MCF 10A (cell line): ENCODE results near the gene ZNF605. TPM values are rescaled to one million over a fixed set of nuclear protein-coding genes. Genes with fewer than 3 reads are reported as not detected.
"Not testable (repeated sequence)": the region's sequence is repeated elsewhere in the genome, so short reads cannot be mapped to it uniquely, and the experiment has no call there.

ENCODE experiments used
- BruUV-seq: library from RNA; stranded (reverse); fragments of 400-500 nt; replicated peaks from 2 replicates; lab custom pipeline; 2021; lab: Mats Ljungman, UMichigan
- CTCF ChIA-PET: fragments of 300-600 bp; sonication (Branson Sonifier 250); formaldehyde crosslinking; extraction: SDS; loops from one replicate; lab custom pipeline; 2021; ENCODE audit warnings: antibody characterized with exemption, inconsistent platforms; lab: Yijun Ruan, JAX
- POLR2A ChIA-PET: fragments of 300-600, 350-650 bp; sonication (Branson Sonifier 250); formaldehyde crosslinking; extraction: SDS; loops from one replicate; lab custom pipeline; 2020; ENCODE audit warnings: antibody characterized with exemption, inconsistent platforms; lab: Yijun Ruan, JAX
- DNase-seq: peaks from one replicate; pipeline ENCODE4 v3.0.0-alpha.2; 2018; ENCODE audit not compliant: unreplicated experiment
- H3K27ac Mint-ChIP-seq: one replicate; pipeline ENCODE4 v1.8.0; 2022; ENCODE audit warnings: mild to moderate bottlenecking, low read depth, mixed read lengths; ENCODE audit not compliant: unreplicated experiment
- H3K27me3 Mint-ChIP-seq: one replicate; pipeline ENCODE4 v1.8.0; 2022; ENCODE audit warnings: mixed read lengths; ENCODE audit not compliant: insufficient read depth, unreplicated experiment
- H3K36me3 Mint-ChIP-seq: one replicate; pipeline ENCODE4 v1.8.0; 2022; ENCODE audit warnings: mild to moderate bottlenecking, moderate library complexity, mixed read lengths; ENCODE audit not compliant: insufficient read depth, unreplicated experiment
- H3K4me1 Mint-ChIP-seq: one replicate; pipeline ENCODE4 v1.8.0; 2022; ENCODE audit warnings: mixed read lengths; ENCODE audit not compliant: insufficient read depth, unreplicated experiment
- H3K4me3 Mint-ChIP-seq: one replicate; pipeline ENCODE4 v1.8.0; 2022; ENCODE audit warnings: mild to moderate bottlenecking, moderate library complexity, mixed read lengths; ENCODE audit not compliant: unreplicated experiment
- H3K9me3 Mint-ChIP-seq: one replicate; pipeline ENCODE4 v1.8.0; 2022; ENCODE audit warnings: mixed read lengths; ENCODE audit not compliant: unreplicated experiment
- intact Hi-C: fragments of 100-400 bp; cut with micrococcal nuclease; formaldehyde crosslinking; loops from 2 replicates; pipeline ENCODE4 v1.14.1; 2022
- total RNA-seq: library from RNA; stranded (reverse); gene quantifications from 2 replicates; pipeline ENCODE4 v1.2.3, GENCODE V29; 2022
- TF ChIP-seq, protein P1 (sequence below): fragments of 200-600 bp; IDR thresholded peaks from one replicate; pipeline ENCODE4 v1.8.0; 2022; ENCODE audit warnings: antibody characterized with exemption, mild to moderate bottlenecking; ENCODE audit not compliant: unreplicated experiment

ZNF605 gene
- total RNA-seq, 1 experiment from 2014 or later, result 12.0 TPM

DNA sequence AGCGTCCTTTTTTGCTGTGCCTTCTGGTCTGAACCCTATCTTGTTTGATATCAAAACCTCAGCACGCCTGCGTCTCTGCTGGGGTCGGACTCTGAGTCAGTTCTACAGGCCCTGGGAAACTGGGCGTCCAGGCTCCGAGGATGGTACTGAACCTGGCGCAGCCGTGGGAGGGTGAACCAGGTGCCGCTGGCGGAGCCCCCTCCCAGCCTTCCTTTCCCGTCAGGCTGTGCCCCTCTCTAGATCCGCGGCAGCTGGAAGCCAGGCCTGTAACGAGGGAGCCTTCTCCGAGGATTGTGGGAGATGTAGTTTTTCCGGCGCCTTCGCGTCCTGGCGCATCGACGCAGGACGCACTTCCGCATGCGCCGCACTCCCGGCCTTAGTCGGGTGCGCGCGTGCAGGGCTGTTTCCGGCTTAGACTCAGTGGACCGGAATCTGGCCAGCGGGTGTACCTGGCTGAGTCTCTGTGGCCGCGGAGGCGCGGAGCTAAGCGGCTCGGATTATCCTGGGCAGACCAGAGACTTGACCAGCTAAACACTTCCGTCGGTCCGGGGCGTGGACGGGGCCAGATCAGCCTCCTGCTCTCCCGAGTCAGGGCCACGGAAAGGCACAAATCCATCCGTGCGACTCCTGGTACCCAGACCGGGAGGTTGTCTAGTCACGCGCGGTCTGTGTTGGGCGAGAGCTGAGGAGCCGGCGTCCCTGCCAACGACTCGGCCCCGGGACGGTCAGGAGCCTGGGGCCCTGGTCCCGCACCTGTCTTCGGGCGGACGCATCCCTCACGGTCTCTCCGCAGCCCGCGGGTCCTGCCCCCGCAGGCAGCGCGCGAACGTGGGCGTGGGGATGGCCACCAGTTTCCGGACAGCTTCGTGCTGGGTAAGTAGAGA lies 30.1 kb upstream of the ZNF605 start, which contains the start of gene ZNF26:
TSS of gene ZNF26 (plus strand) at position 367 of the 884 bp plus-strand sequence. CDS start at position 841, 474 bp downstream.
- H3K4me3 Mint-ChIP-seq, result peak within 1 kb of the TSS; percentile 87
- TF ChIP-seq, protein P1, sequence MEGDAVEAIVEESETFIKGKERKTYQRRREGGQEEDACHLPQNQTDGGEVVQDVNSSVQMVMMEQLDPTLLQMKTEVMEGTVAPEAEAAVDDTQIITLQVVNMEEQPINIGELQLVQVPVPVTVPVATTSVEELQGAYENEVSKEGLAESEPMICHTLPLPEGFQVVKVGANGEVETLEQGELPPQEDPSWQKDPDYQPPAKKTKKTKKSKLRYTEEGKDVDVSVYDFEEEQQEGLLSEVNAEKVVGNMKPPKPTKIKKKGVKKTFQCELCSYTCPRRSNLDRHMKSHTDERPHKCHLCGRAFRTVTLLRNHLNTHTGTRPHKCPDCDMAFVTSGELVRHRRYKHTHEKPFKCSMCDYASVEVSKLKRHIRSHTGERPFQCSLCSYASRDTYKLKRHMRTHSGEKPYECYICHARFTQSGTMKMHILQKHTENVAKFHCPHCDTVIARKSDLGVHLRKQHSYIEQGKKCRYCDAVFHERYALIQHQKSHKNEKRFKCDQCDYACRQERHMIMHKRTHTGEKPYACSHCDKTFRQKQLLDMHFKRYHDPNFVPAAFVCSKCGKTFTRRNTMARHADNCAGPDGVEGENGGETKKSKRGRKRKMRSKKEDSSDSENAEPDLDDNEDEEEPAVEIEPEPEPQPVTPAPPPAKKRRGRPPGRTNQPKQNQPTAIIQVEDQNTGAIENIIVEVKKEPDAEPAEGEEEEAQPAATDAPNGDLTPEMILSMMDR, result no peak
- intact Hi-C loops, result loop anchor here (1.0 to 2.0 kb wide), 3 partner anchors 51 to 195 kb away; partner anchors contain the start of genes ZNF140, ZNF268 and ZNF84
- peaks cover 14% of the 10 kb centered on the region for H3K36me3 Mint-ChIP-seq
- peak within 1 kb of the TSS; percentile 94 for H3K27ac Mint-ChIP-seq
- BruUV-seq, result no TSS peak
- H3K4me1 Mint-ChIP-seq, result peaks cover 9% of the 10 kb centered on the region
- POLR2A ChIA-PET, result interaction anchor here (0.6 to 3.7 kb wide), 22 partner anchors 11 to 235 kb away, joined by 3 to 23 read pairs (median 4); partner anchors contain the start of genes ANKLE2, CHFR, GOLGA3 and ZNF10
- H3K9me3 Mint-ChIP-seq, result peaks cover 6% of the 10 kb centered on the region
- CTCF ChIA-PET, result interaction anchor here (0.6 to 0.7 kb wide), 2 partner anchors 105 to 159 kb away, joined by 3 read pairs; no protein-coding TSS in a partner anchor
- peak; percentile 91 for DNase-seq
- H3K27me3 Mint-ChIP-seq, result no peaks in the 10 kb centered on the region

DNA sequence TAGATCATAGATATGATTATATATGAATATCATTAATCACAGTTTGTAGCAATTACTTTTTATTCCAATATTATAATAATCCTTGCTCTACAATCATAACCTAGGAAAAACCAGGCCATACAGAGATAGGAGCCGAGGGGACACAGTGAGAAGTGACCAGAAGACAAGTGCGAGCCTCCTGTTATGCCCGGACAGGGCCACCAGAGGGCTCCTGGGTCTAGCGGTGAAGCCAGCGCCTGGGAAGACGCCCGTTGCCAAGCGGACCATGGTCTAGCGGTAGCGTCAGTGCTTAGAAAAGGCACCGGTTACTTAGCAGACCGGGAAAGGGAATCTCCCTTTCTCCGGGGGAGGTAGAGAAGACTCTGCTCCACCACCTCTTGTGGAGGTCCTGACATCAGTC lies 20.8 kb upstream of the ZNF605 start:
- H3K36me3 Mint-ChIP-seq, DNase-seq, CTCF ChIA-PET, H3K27ac Mint-ChIP-seq, H3K4me1 Mint-ChIP-seq, H3K4me3 Mint-ChIP-seq, BruUV-seq, POLR2A ChIA-PET, H3K27me3 Mint-ChIP-seq, intact Hi-C loops: not testable (repeated sequence)
- peaks cover 57% of the 10 kb centered on the region for H3K9me3 Mint-ChIP-seq

DNA sequence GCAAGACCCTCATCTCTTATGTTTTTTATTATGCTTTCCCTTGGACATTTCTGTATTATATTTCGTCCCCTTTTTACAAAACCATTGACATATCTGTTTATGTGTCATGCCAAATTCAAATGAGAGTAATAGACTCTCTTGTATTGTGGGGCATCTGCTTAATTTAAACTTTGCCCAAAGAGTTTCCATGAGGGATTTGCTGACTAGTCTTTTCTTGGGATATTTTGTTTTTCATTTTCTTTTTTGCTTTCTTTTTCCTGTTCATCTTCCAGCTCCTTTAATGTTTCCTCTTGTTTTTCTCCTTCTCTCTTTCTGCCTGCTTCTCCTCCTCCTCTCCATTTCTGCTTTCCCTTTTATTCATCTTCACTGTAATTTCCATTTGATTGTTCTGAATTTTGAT lies 16.3 kb upstream of the ZNF605 start:
- CTCF ChIA-PET, result interaction anchor here (0.8 kb wide), 1 partner anchor 8 kb away, joined by 3 read pairs; no protein-coding TSS in a partner anchor
- TF ChIP-seq, protein P1, result no peak
- Mint-ChIP-seq H3K36me3 (peaks cover 5% of the 10 kb centered on the region), H3K27me3 (no peaks in the 10 kb centered on the region), H3K27ac (no peak overlapping the region), H3K4me3 (no peak overlapping the region), H3K4me1 (no peaks in the 10 kb centered on the region), H3K9me3 (peaks cover 43% of the 10 kb centered on the region)
- BruUV-seq, result no TSS peak
- DNase-seq, result no peak
- POLR2A ChIA-PET, result interaction anchor here (0.6 to 1.2 kb wide), 2 partner anchors 16 to 29 kb away, joined by 3 to 4 read pairs; no protein-coding TSS in a partner anchor
- intact Hi-C loops, result no loop called here

GRCh38 chr12:132967736-132968135 lies 11.6 kb upstream of the ZNF605 start:
- TF ChIP-seq, protein P1, result no peak
- peaks cover 19% of the 10 kb centered on the region for H3K9me3 Mint-ChIP-seq
- H3K27me3 Mint-ChIP-seq, result no peaks in the 10 kb centered on the region
- POLR2A ChIA-PET, result interaction anchor here (1.0 kb wide), 1 partner anchor 18 kb away, joined by 3 read pairs; the partner anchor contains the start of gene ZNF26
- H3K27ac Mint-ChIP-seq, result no peak overlapping the region
- no TSS peak for BruUV-seq
- H3K36me3 Mint-ChIP-seq, result peaks cover 6% of the 10 kb centered on the region
- no peak overlapping the region for H3K4me3 Mint-ChIP-seq
- no peaks in the 10 kb centered on the region for H3K4me1 Mint-ChIP-seq
- intact Hi-C loops, result no loop called here
- CTCF ChIA-PET, result no interaction called here
- DNase-seq, result no peak
